Measurements from ENCODE around the gene SKI. TPM values are rescaled to one million over a fixed set of nuclear protein-coding genes. Genes with fewer than 3 reads are reported as not detected.

Gene SKI
- total and polyA plus RNA-seq, 2 donors (not counting 1 experiment from before 2014, with no cell fraction given): 11.6 to 21.8 TPM

DNA sequence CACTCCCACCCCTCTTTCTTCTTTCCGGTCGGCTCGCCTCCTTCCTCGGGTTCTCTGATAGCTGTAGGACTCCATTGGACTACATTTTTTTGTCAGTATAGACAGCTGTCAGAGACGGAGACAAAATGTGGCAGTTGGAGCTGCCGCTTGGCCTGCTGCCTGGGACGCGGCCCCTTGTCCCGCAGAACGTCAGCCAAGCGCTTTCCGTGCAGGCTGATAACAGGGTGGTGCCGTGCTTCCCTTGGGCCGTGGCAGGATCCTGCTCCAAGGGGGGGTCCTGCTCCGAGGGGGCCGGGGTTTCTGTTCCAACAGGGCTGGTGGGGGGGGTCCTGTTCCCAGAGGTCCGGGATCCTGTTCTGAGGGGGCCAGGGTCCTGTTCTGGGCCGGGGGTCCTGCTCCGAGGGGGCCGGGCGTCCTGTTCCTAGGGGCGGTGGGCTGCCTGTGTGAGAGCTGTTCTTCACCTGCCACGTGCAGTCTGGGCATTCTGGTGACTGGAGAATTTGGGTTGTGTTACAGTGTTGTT, 4.9 kb downstream of the SKI start:
- peak overlapping the region; percentile 69 to 90 (median 79) for H3K4me3 ChIP-seq (replicated peaks in 1 of 4; ENCODE audit: control extremely low read depth in 1 of 4, insufficient read depth in 1 of 4, low read depth in 3 of 4, low read length in 4 of 4)
- H2AFZ ChIP-seq (ENCODE audit: low read length): no peak overlapping the region
- H4K20me1 ChIP-seq (ENCODE audit: control insufficient read depth, extremely low read depth, insufficient read depth, low read length): peaks cover 4% of the 10 kb centered on the region
- peak overlapping the region; percentile 86 for H3K27ac ChIP-seq (ENCODE audit: insufficient read depth, low read length)
- H3K79me2 ChIP-seq (ENCODE audit: control insufficient read depth, insufficient read depth, low read length): peaks cover 91% of the 10 kb centered on the region
- TF ChIP-seq EZH2 (IDR thresholded peaks at IDR 0.05; ENCODE audit: low read length, missing control alignments) (no peak), CTCF (conservative IDR thresholded peaks at IDR 0.05 in 1 of 2, IDR thresholded peaks at IDR 0.05 in 1 of 2; ENCODE audit: low read depth in 1 of 2, low read length in 2 of 2) (no peak)
- H3K9me3 ChIP-seq (ENCODE audit: control insufficient read depth, insufficient read depth, low read depth, low read length): no peaks in the 10 kb centered on the region
- no peaks in the 10 kb centered on the region for H3K27me3 ChIP-seq (ENCODE audit: control insufficient read depth, insufficient read depth, low read length)
- DNase-seq (ENCODE audit: low read depth in 2 of 2): peak in 1 of 2 donors; percentile 21
- peaks cover 11% of the 10 kb centered on the region for H3K36me3 ChIP-seq (ENCODE audit: control insufficient read depth, insufficient read depth, low read length)
- H3K9ac ChIP-seq (ENCODE audit: insufficient read depth, low read length): no peak overlapping the region
- H3K4me2 ChIP-seq (ENCODE audit: extremely low read depth, insufficient read depth, low read length): peak overlapping the region; percentile 99
- peaks cover 25% of the 10 kb centered on the region for H3K4me1 ChIP-seq (ENCODE audit: control insufficient read depth, extremely low read depth, insufficient read depth, low read length)

DNA sequence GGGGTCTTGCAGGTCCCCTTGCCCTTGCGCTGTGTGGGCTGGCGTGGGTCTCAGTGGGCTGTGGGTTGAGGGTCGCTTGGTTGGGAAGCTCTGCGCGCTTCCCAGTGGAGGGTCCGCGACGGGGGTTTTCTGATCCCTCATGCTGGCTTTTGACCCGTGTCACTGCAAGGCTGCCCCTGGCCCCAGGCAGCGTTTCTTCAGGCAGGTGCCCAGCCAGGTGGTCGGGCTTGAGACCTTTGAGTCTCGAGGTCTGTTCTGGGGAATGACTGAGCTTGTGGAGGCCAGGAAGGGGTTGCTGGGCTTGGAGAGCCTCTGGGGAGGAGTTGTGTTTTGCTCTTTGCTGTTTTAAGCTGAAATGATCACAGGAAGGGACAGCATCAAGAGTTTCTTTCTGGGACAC, 5.3 kb downstream of the SKI start:
- peak overlapping the region in 2 of 4 experiments; percentile 25 to 90 for H3K4me3 ChIP-seq (replicated peaks in 1 of 4; ENCODE audit: control extremely low read depth in 1 of 4, insufficient read depth in 1 of 4, low read depth in 3 of 4, low read length in 4 of 4)
- H3K79me2 ChIP-seq (ENCODE audit: control insufficient read depth, insufficient read depth, low read length): peaks cover 96% of the 10 kb centered on the region
- DNase-seq (ENCODE audit: low read depth in 2 of 2): no peak
- no peaks in the 10 kb centered on the region for H3K27me3 ChIP-seq (ENCODE audit: control insufficient read depth, insufficient read depth, low read length)
- no peak overlapping the region for H3K9ac ChIP-seq (ENCODE audit: insufficient read depth, low read length)
- H3K9me3 ChIP-seq (ENCODE audit: control insufficient read depth, insufficient read depth, low read depth, low read length): no peaks in the 10 kb centered on the region
- TF ChIP-seq CTCF (conservative IDR thresholded peaks at IDR 0.05 in 1 of 2, IDR thresholded peaks at IDR 0.05 in 1 of 2; ENCODE audit: low read depth in 1 of 2, low read length in 2 of 2): no peak
- no peak for TF ChIP-seq EZH2 (IDR thresholded peaks at IDR 0.05; ENCODE audit: low read length, missing control alignments)
- H2AFZ ChIP-seq (ENCODE audit: low read length): no peak overlapping the region
- peak overlapping the region; percentile 50 for H3K27ac ChIP-seq (ENCODE audit: insufficient read depth, low read length)
- peak overlapping the region; percentile 99 for H3K4me2 ChIP-seq (ENCODE audit: extremely low read depth, insufficient read depth, low read length)
- peaks cover 13% of the 10 kb centered on the region for H3K36me3 ChIP-seq (ENCODE audit: control insufficient read depth, insufficient read depth, low read length)
- H4K20me1 ChIP-seq (ENCODE audit: control insufficient read depth, extremely low read depth, insufficient read depth, low read length): peaks cover 4% of the 10 kb centered on the region
- peaks cover 25% of the 10 kb centered on the region for H3K4me1 ChIP-seq (ENCODE audit: control insufficient read depth, extremely low read depth, insufficient read depth, low read length)

- H2AFZ ChIP-seq (ENCODE audit: low read length): no peak overlapping the region
- TF ChIP-seq CTCF (conservative IDR thresholded peaks at IDR 0.05 in 1 of 2, IDR thresholded peaks at IDR 0.05 in 1 of 2; ENCODE audit: low read depth in 1 of 2, low read length in 2 of 2) (no peak), EZH2 (IDR thresholded peaks at IDR 0.05; ENCODE audit: low read length, missing control alignments) (no peak)
- peaks cover 96% of the 10 kb centered on the region for H3K79me2 ChIP-seq (ENCODE audit: control insufficient read depth, insufficient read depth, low read length)
- no peaks in the 10 kb centered on the region for H3K9me3 ChIP-seq (ENCODE audit: control insufficient read depth, insufficient read depth, low read depth, low read length)
- H4K20me1 ChIP-seq (ENCODE audit: control insufficient read depth, extremely low read depth, insufficient read depth, low read length): peaks cover 4% of the 10 kb centered on the region
- H3K4me1 ChIP-seq (ENCODE audit: control insufficient read depth, extremely low read depth, insufficient read depth, low read length): peaks cover 25% of the 10 kb centered on the region
- H3K27me3 ChIP-seq (ENCODE audit: control insufficient read depth, insufficient read depth, low read length): no peaks in the 10 kb centered on the region
- DNase-seq (ENCODE audit: low read depth in 2 of 2): peak; percentile 80 to 97
- H3K9ac ChIP-seq (ENCODE audit: insufficient read depth, low read length): peak overlapping the region; percentile 52
- peak overlapping the region; percentile 11 to 90 (median 18) for H3K4me3 ChIP-seq (replicated peaks in 1 of 4; ENCODE audit: control extremely low read depth in 1 of 4, insufficient read depth in 1 of 4, low read depth in 3 of 4, low read length in 4 of 4)
- H3K36me3 ChIP-seq (ENCODE audit: control insufficient read depth, insufficient read depth, low read length): peaks cover 12% of the 10 kb centered on the region
- peak overlapping the region; percentile 50 for H3K27ac ChIP-seq (ENCODE audit: insufficient read depth, low read length)
- peak overlapping the region; percentile 99 for H3K4me2 ChIP-seq (ENCODE audit: extremely low read depth, insufficient read depth, low read length)
Observed at GRCh38 chr1:2233997-2234761, 6.1 kb downstream of the SKI start.
